Body of pancreas (tissue), 4 donors: ENCODE data around the gene ORAI1.

Experiments
- POLR2A ChIP-seq, 3 donors: fragments of 450-650 bp; IDR thresholded peaks; one replicate each; pipeline ENCODE4 v1.6.1; 2016; ENCODE audit warnings: antibody characterized with exemption in 3 of 3, mild to moderate bottlenecking in 2 of 3
- TF ChIP-seq, protein P1 (sequence below), 7 experiments: fragments of 450-650 bp in 4 of 7; fragments of 200-600 bp in 3 of 7; sonication (generic) in 3 of 7; IDR thresholded peaks; one replicate each; pipeline ENCODE4 v1.5.1; 2016 to 2019; ENCODE audit warnings: antibody characterized with exemption in 7 of 7

DNA sequence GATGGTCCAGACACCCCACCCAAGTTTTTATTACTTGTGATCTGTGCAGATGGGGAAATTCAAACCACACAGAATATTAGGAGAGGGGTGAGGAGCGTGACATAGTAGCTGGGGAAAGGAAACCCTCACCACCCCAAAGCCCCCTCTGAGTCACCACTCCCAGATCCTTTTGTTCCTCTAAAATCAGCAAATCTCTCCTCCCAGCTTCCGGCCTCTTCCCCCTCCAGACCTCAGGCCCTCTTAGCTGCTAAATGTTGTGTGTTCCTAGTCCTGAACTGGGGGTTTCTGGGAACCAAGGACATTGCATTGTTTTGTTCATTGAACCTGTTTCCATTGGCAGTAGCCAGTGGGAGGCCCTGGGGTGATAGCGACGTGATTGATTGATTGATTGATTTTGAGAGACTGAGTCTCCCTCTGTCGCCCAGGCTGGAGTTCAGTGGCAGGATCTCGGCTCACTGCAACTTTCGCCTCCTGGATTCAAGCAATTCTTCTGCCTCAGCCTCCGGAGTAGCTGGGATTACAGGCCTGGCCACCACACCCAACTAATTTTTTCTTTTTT is 5.9 kb upstream of the ORAI1 start:
- no peak for TF ChIP-seq POLR2A (IDR thresholded peaks at IDR 0.05)
- TF ChIP-seq, protein P1, sequence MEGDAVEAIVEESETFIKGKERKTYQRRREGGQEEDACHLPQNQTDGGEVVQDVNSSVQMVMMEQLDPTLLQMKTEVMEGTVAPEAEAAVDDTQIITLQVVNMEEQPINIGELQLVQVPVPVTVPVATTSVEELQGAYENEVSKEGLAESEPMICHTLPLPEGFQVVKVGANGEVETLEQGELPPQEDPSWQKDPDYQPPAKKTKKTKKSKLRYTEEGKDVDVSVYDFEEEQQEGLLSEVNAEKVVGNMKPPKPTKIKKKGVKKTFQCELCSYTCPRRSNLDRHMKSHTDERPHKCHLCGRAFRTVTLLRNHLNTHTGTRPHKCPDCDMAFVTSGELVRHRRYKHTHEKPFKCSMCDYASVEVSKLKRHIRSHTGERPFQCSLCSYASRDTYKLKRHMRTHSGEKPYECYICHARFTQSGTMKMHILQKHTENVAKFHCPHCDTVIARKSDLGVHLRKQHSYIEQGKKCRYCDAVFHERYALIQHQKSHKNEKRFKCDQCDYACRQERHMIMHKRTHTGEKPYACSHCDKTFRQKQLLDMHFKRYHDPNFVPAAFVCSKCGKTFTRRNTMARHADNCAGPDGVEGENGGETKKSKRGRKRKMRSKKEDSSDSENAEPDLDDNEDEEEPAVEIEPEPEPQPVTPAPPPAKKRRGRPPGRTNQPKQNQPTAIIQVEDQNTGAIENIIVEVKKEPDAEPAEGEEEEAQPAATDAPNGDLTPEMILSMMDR (IDR thresholded peaks at IDR 0.05): no peak
